ENCODE results near the gene DNAAF9.

Gene DNAAF9

GRCh38 chr20:3409417-3409816 is 1.9 kb upstream of the DNAAF9 start:
- no peak for DNase-seq

DNA sequence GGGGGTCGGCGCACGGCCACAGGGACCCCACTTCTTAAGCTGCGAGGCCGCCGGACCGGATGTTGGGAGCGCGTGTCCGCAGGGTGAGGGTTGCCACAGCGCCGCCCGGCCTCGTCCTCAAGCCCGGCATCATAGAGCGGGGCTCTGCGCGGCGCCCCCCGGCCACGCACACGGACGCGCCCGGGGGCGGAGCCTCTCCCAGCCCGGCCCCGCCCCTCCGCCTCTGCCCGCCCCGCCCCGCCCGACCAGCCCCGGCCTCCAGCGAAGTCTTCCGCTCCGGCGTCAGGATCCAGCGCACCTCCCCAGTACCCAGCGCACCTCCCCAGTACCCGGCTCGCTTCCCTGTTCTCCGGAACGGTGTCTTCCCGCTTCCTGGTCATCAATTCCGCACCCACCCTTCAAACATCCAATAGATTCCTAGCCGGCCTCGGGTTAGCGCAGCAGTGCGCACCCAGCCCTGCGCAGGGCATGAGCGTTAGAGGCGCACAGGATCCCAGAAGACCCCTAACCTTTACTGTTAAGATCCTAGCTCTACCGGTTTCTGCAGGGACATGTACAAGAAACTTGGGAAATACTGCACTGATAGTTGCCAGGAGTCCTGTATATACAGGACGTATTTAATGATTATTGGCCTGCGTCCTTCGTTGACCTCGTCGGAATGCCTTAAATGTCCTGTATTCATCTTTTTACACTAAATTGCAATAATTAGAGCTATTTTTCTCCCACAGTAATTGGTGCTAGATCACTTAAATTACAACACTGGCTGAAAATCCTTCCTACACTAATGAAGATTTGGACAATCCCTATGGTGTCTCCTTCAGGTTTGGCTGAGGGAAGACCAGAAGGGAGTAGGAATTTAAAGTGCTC is 535 bp upstream of the DNAAF9 start:
- DNase-seq, result peak; percentile 11

DNA sequence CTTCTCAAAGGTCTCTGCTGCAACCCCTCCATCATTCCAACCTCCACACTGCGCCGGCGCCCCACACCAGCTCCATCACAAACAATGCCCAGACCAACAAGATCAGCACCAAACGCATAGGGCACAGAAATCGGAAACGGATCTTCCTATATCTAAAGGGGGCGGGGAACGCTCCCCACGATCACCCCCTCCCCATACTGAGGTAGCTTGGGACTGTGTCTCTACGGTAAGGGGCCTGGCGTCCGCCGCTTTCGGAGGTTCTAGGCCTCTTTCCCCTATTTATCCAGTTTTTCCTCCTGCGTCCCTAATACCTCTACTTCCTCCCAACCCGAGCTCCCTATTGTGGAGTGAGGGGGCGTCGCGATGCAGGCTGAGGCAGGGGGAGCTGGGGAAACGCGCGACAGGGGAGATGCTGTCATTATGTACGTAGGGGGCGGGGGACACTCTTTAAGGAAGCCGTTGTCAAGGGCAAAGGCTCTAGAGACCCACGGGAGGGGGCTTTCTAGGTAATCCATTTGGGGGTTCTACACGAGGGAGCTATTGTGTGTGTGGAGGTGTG is 909 bp downstream of the DNAAF9 start:
- DNase-seq, result no peak

- no peak for DNase-seq
Measured at GRCh38 chr20:3405696-3406358, 1.6 kb downstream of the DNAAF9 start.

DNA sequence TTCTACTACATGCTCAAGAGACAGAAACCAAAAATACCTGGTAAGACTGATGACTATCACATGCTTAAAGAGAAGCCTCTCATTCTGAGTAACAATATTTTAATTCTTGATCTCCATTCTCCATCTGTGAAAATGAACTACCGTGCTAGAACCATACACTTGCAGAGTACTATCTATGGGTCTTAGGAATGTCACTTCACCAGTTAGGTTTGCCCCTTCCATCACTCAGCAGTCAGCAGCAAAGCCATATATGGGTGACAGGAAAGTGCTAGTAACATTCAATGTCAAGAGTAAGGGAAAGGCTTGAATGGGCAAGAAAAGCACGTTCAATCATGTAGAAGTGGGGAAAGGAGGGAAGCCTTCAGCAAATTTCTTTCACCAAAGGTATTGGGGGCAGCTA is 2.3 kb downstream of the DNAAF9 start:
- DNase-seq, result no peak

- no peak for DNase-seq
Measured at GRCh38 chr20:3404402-3404801, 3.1 kb downstream of the DNAAF9 start.

- no peak for DNase-seq
Measured at GRCh38 chr20:3403741-3404140, 3.7 kb downstream of the DNAAF9 start.

- no peak for DNase-seq
Measured at GRCh38 chr20:3402453-3402852, 5.0 kb downstream of the DNAAF9 start.

DNA sequence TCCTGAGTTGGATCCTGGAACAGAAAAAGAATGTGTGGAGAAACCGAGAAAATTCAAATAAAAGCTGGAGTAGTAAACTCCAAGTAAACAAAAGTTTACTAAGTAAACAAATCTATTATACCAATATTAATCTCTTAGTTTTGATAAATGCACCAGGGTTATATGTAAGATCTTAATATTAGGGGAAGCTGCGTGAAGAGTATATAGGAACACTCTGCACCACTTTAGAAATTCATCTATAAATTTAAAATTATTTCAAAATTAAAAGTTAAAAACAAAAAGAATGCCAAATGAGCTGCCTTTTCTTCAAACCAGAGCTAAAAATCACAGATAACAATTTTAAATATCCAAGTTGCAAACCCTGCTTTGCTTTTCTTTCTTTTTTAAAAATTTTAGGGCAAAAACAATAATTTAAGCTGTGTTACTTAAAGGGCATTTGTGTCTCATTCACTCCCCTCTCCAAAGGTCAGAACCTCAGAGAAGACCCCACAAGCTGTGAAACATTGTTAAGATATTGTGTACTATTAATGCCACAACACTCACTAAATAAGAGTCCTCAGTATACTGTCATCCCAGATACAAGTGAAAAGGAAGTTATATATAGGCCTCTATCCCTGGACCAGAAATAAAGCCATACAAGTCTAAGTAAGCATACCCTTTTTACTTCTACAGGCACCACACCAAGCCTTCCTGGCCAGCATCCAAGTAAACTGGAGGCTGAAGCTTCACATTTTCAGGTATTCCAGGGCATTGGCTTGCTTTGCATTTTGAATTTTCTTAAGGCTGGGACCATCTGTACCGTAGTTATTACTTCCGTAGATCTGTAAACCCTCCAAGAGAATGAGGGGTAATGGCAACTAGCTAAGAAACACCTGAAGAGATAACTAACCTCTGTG is 7.0 kb downstream of the DNAAF9 start:
- no peak for DNase-seq

DNA sequence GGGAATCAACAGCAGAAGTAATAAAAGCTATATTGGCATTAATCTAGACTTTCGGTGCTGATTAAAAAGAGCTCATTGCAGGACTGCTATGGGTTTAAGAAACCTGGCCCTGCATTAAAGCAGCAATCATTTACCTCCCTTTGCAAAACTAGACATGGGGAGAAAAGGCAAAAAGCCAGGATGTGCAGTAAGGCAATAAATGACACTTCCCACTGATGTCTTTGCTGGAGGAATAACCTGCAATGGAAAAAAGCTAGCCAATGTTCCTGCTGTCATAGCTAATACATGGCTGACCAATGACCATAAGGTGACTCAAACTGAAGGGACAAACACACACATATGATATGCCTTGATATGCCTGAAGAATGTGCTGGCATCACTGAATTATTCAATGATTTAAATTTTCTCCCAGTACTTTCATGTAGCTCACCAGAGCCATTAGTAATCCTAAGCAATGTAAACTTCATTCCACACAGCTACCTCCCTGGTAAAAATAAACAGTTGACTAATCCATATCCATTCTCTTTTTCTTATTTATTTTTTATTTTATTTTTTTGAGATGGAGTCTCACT is 8.7 kb downstream of the DNAAF9 start:
- DNase-seq, result no peak

- no peak for DNase-seq
Measured at GRCh38 chr20:3396492-3396891, 11.0 kb downstream of the DNAAF9 start.

- no peak for DNase-seq
Measured at GRCh38 chr20:3392756-3393155, 14.7 kb downstream of the DNAAF9 start.

DNA sequence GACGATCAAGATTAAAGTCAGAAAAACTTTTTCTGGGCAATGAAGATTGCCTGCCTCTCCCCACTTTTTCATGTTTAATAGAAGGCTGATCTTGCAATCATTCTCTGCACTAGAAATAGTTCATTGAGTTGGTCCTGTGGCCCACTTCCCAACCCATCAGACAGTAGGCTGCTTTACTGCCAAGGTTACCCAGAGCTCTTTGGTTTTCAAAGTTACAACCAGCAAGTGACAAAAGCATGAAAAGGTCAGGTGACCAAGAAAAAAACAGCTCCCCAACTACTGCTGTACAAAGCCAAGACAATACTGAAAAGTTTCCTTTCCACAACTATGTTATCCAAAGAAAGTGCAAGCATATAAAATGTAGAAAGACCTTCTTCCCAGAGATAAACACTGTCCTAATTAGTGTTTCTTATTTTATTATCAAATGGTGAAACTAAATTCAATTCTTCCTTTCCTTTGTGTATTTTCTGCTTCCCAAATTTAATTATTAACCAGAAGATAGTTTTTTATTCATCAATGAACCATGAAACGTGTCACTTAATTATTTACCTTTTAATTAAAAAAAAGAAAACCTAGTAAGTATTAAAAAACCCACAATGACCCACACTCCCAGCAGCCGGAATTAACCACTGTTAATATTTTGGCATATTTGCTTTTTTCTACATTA is 16.6 kb downstream of the DNAAF9 start:
- DNase-seq, result no peak

DNA sequence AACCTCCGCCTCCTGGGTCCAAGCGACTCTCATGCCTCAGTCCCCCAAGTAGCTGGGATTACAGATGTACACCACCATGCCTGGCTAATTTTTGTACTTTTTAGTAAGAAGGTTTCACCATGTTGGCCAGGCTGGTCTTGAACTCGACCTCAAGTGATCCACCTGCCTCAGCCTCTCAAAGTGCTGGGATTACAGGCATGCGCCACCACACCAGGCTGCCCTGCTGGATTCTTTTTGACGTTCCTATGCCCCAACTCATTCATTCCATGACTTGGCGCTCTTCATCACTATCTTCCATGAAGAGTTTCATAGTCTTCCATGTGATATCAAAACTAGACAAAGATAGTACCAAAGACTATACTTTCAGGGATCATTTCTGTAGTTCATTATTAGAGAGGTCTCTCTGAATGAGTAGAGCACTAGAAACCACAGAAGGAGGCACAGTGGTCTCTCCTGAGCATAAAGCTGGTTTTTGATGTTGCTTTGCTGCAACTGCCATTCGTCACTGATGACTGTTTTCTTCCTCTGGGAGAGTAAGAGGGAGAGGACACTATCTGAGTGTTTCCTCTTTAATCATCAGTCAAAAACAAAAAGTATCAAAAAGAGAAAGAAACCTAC is 23.5 kb downstream of the DNAAF9 start:
- DNase-seq, result no peak

- no peak for DNase-seq
Measured at GRCh38 chr20:3382836-3383235, 24.6 kb downstream of the DNAAF9 start.

GRCh38 chr20:3380228-3381070 is 27.0 kb downstream of the DNAAF9 start:
- no peak for DNase-seq

GRCh38 chr20:3378138-3378537 is 29.3 kb downstream of the DNAAF9 start:
- DNase-seq, result no peak

DNA sequence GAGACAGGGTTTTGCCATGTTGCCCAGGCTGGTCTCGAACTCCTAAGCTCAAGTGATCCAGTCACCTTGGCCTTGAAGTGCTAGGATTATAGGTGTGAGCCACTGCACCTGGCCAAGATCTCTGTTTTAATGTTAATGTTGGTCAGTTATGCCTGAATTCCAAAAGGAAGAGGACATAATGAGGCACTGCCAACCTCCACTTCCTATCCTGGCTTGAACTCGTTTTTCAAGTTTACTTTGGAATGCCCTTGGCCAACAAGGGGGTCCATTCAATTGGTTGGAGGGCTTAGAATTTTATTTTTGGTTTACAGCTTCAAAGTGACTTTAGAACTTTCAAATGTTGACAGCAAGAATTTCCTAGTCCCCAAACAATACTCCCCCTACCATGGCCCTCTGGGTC is 29.8 kb downstream of the DNAAF9 start:
- DNase-seq, result no peak

GRCh38 chr20:3374296-3374695 is 33.2 kb downstream of the DNAAF9 start:
- no peak for DNase-seq

- DNase-seq, result no peak
Measured at GRCh38 chr20:3371754-3372153, 35.7 kb downstream of the DNAAF9 start.

DNA sequence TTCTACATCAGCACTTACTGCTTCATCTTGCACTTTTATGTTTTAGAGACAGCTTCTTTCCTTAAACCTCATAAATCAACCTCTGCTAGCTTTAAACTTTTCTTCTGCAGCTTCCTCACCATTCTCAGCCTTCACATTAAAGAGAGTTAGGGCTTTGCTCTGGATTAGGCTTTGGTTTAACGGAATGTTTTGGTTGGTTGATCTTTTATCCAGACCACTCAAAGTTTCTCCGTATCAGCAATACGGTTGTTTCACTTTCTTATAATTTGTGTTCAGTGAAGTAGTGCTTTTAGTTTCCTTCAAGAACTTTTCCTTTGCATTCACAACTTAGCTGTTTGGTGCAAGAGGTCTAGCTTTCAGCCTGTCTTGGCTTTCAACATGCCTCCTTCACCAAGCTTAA is 40.4 kb downstream of the DNAAF9 start:
- no peak for DNase-seq
